Esophagus muscularis mucosa (tissue), 4 donors: ENCODE measurements around the gene SCN9A.

ENCODE experiments used
- CTCF ChIP-seq, 3 experiments: fragments of 200-600 bp in 2 of 3; fragments of 450-650 bp in 1 of 3; sonication (generic) in 2 of 3; IDR thresholded peaks; one replicate each; pipeline ENCODE4 v1.5.1; 2017 to 2019; ENCODE audit warnings: antibody characterized with exemption in 3 of 3, mild to moderate bottlenecking in 2 of 3, moderate library complexity in 1 of 3
- EP300 ChIP-seq: sonication (generic); formaldehyde crosslinking; IDR thresholded peaks from one replicate; pipeline ENCODE4 v1.6.1; 2017; ENCODE audit warnings: antibody characterized with exemption
- POLR2A ChIP-seq: fragments of 450-650 bp; IDR thresholded peaks from one replicate; pipeline ENCODE4 v1.6.1; 2017; ENCODE audit warnings: antibody characterized with exemption, moderate library complexity, mild to moderate bottlenecking, low read depth
- POLR2AphosphoS5 ChIP-seq, 2 donors: sonication (generic); formaldehyde crosslinking; IDR thresholded peaks; one replicate each; pipeline ENCODE4 v1.6.1; 2017; ENCODE audit warnings: antibody characterized with exemption in 2 of 2

- no peak for TF ChIP-seq POLR2A
- TF ChIP-seq CTCF (IDR thresholded peaks at IDR 0.05), result no peak
- TF ChIP-seq POLR2AphosphoS5 (IDR thresholded peaks at IDR 0.05), result no peak
- TF ChIP-seq EP300, result no peak
These were observed 141.5 kb downstream of the SCN9A start for GRCh38 chr2:166234112-166234846.
